Gastrocnemius medialis (tissue), 4 donors: Measurements from ENCODE around the gene CACNA1C.

Experiments used
- POLR2A ChIP-seq, 2 donors: fragments of 450-650 bp; IDR thresholded peaks; one replicate each; pipeline ENCODE4 v1.6.1; 2017; ENCODE audit warnings: antibody characterized with exemption in 2 of 2, mild to moderate bottlenecking in 2 of 2, moderate library complexity in 2 of 2
- TF ChIP-seq, protein P1 (sequence below), 5 experiments: fragments of 450-650 bp in 3 of 5; fragments of 200-600 bp in 2 of 5; sonication (generic) in 2 of 5; IDR thresholded peaks in 4 of 5; conservative IDR thresholded peaks in 1 of 5; 1 replicate in 4 of 5; 2 replicates in 1 of 5; pipeline ENCODE4 v1.5.1; 2016 to 2019; ENCODE audit warnings: antibody characterized with exemption in 5 of 5, mild to moderate bottlenecking in 3 of 5, moderate library complexity in 3 of 5

DNA sequence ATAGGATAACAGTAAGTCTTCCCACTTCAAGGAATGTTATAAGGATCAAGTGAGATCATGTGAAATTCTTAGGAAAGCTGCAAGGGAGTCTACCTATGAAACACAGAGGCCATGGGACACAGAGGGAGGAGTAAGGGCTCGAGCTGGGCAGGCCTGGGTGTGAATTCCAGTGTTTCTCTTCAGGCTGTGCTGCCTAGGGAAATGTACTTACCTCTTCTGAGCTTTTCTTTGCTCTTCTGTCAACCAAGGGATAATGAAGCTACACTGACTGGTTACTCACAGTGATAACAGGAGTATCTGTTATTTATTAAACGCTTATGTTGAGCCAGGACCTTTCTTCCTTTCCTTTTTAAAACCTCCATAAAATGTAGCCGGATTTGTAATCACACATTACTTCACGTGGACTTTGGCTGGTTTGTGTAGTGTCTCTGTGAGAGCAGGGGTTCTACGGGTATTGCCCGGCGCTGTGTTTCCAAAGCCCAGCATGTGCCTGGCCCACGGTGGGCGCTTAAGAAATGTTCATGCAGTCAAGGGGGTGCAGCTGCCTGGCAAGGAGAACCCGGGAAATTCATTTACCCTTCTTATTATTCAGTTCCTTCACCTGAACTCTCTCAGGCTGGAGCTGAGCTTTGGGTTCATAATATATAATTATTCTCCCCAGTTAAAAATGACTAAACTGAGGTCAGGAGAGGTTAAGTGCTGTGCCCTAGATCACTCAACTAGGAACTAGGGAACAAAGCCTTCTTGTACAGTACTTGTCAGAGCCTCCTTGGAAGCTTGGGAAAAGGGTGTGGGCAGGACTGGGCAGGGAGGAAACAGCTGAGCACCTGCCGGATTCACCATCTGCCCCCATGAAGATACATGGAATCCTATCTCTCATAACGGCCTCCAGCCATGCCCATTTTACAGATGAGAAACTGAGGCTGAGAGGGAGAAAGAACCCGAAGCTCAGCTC lies 214.2 kb downstream of the CACNA1C start:
- TF ChIP-seq, protein P1, sequence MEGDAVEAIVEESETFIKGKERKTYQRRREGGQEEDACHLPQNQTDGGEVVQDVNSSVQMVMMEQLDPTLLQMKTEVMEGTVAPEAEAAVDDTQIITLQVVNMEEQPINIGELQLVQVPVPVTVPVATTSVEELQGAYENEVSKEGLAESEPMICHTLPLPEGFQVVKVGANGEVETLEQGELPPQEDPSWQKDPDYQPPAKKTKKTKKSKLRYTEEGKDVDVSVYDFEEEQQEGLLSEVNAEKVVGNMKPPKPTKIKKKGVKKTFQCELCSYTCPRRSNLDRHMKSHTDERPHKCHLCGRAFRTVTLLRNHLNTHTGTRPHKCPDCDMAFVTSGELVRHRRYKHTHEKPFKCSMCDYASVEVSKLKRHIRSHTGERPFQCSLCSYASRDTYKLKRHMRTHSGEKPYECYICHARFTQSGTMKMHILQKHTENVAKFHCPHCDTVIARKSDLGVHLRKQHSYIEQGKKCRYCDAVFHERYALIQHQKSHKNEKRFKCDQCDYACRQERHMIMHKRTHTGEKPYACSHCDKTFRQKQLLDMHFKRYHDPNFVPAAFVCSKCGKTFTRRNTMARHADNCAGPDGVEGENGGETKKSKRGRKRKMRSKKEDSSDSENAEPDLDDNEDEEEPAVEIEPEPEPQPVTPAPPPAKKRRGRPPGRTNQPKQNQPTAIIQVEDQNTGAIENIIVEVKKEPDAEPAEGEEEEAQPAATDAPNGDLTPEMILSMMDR (IDR thresholded peaks at IDR 0.05 in 4 of 5, conservative IDR thresholded peaks at IDR 0.05 in 1 of 5) = no peak
- TF ChIP-seq POLR2A (IDR thresholded peaks at IDR 0.05) = no peak
